ENCODE data around the gene ASIC2. TPM values are rescaled to one million over a fixed set of nuclear protein-coding genes. Genes with fewer than 3 reads are reported as not detected.

Gene ASIC2
- total and polyA plus RNA-seq, 2 donors from 2014 or later = 0.60 to 2.9 TPM

- H3K27ac ChIP-seq (ENCODE audit: low read depth in 2 of 2, low read length in 2 of 2) = no peak overlapping the region
- H3K4me3 ChIP-seq (ENCODE audit: low read length in 3 of 3) = no peak overlapping the region
- H3K36me3 ChIP-seq (ENCODE audit: control insufficient read depth in 2 of 3, insufficient read depth in 3 of 3, low read length in 3 of 3) = no peaks in the 10 kb centered on the region
- H3K4me1 ChIP-seq (ENCODE audit: control insufficient read depth in 2 of 3, insufficient read depth in 2 of 3, low read depth in 1 of 3, low read length in 3 of 3) = no peaks in the 10 kb centered on the region
- intact Hi-C loops (cut with DNase I) = no loop called here
- FAIRE-seq = no peak
- no peak for TF ChIP-seq CTCF (IDR thresholded peaks at IDR 0.05; ENCODE audit: borderline replicate concordance, extremely low read depth, insufficient read depth)
- H3K9ac ChIP-seq (ENCODE audit: low read length in 3 of 3) = no peak overlapping the region
- DNase-seq = no peak
- no peaks in the 10 kb centered on the region for H3K27me3 ChIP-seq (ENCODE audit: control insufficient read depth, insufficient read depth, low read length)
- no peaks in the 10 kb centered on the region for H3K9me3 ChIP-seq (ENCODE audit: control insufficient read depth in 2 of 3, insufficient read depth in 1 of 3, low read length in 3 of 3)
Measured at GRCh38 chr17:33198954-33199353, 94.1 kb downstream of the ASIC2 start.

GRCh38 chr17:33197342-33197741 is 95.8 kb downstream of the ASIC2 start:
- no peaks in the 10 kb centered on the region for H3K9me3 ChIP-seq (ENCODE audit: control insufficient read depth in 2 of 3, insufficient read depth in 1 of 3, low read length in 3 of 3)
- FAIRE-seq (no peak), DNase-seq (no peak)
- H3K9ac ChIP-seq (ENCODE audit: low read length in 3 of 3) = no peak overlapping the region
- no peak overlapping the region for H3K27ac ChIP-seq (ENCODE audit: low read depth in 2 of 2, low read length in 2 of 2)
- H3K27me3 ChIP-seq (ENCODE audit: control insufficient read depth, insufficient read depth, low read length) = no peaks in the 10 kb centered on the region
- H3K4me1 ChIP-seq (ENCODE audit: control insufficient read depth in 2 of 3, insufficient read depth in 2 of 3, low read depth in 1 of 3, low read length in 3 of 3) = no peaks in the 10 kb centered on the region
- intact Hi-C loops (cut with DNase I) = no loop called here
- no peaks in the 10 kb centered on the region for H3K36me3 ChIP-seq (ENCODE audit: control insufficient read depth in 2 of 3, insufficient read depth in 3 of 3, low read length in 3 of 3)
- TF ChIP-seq CTCF (IDR thresholded peaks at IDR 0.05; ENCODE audit: borderline replicate concordance, extremely low read depth, insufficient read depth) = no peak
- no peak overlapping the region for H3K4me3 ChIP-seq (ENCODE audit: low read length in 3 of 3)

GRCh38 chr17:33196883-33197282 is 96.2 kb downstream of the ASIC2 start:
- Histone ChIP-seq H3K9me3 (ENCODE audit: control insufficient read depth in 2 of 3, insufficient read depth in 1 of 3, low read length in 3 of 3) (no peaks in the 10 kb centered on the region), H3K4me1 (ENCODE audit: control insufficient read depth in 2 of 3, insufficient read depth in 2 of 3, low read depth in 1 of 3, low read length in 3 of 3) (no peaks in the 10 kb centered on the region), H3K27me3 (ENCODE audit: control insufficient read depth, insufficient read depth, low read length) (no peaks in the 10 kb centered on the region), H3K36me3 (ENCODE audit: control insufficient read depth in 2 of 3, insufficient read depth in 3 of 3, low read length in 3 of 3) (no peaks in the 10 kb centered on the region), H3K9ac (ENCODE audit: low read length in 3 of 3) (no peak overlapping the region), H3K27ac (ENCODE audit: low read depth in 2 of 2, low read length in 2 of 2) (no peak overlapping the region), H3K4me3 (ENCODE audit: low read length in 3 of 3) (no peak overlapping the region)
- FAIRE-seq (no peak), DNase-seq (no peak)
- no peak for TF ChIP-seq CTCF (IDR thresholded peaks at IDR 0.05; ENCODE audit: borderline replicate concordance, extremely low read depth, insufficient read depth)
- intact Hi-C loops (cut with DNase I) = no loop called here

All from kidney (tissue), 14 donors.